WTC11 (cell line): ENCODE results near the gene HOMER1. TPM values are rescaled to one million over a fixed set of nuclear protein-coding genes. Genes with fewer than 3 reads are reported as not detected.

Source experiments
- CREB1 ChIP-seq: sonication (generic); formaldehyde crosslinking; IDR thresholded peaks from 2 replicates; pipeline ENCODE4 v1.8.0; 2023; ENCODE audit warnings: mild to moderate bottlenecking, missing genetic modification reagents
- ETV6 ChIP-seq: sonication (generic); formaldehyde crosslinking; IDR thresholded peaks from 2 replicates; pipeline ENCODE4 v1.8.1; 2022; ENCODE audit warnings: mild to moderate bottlenecking, missing genetic modification reagents
- FOXK1 ChIP-seq: sonication (generic); formaldehyde crosslinking; IDR thresholded peaks from 2 replicates; pipeline ENCODE4 v1.8.0; 2022; ENCODE audit warnings: mild to moderate bottlenecking, moderate library complexity, missing genetic modification reagents
- FOXP1 ChIP-seq: sonication (generic); formaldehyde crosslinking; IDR thresholded peaks from 2 replicates; pipeline ENCODE4 v1.8.0; 2022; ENCODE audit warnings: missing genetic modification reagents, mild to moderate bottlenecking, moderate library complexity, borderline replicate concordance
- NFATC4 ChIP-seq: fragments of 250-450 bp; sonication (Bioruptor Pico); IDR thresholded peaks from 2 replicates; pipeline ENCODE4 v1.9.0; 2021; ENCODE audit warnings: mild to moderate bottlenecking
- SMAD3 ChIP-seq: sonication (generic); formaldehyde crosslinking; IDR thresholded peaks from 2 replicates; pipeline ENCODE4 v1.8.0; 2022; ENCODE audit warnings: missing genetic modification reagents, mild to moderate bottlenecking, borderline replicate concordance
- SMAD4 ChIP-seq: sonication (generic); formaldehyde crosslinking; IDR thresholded peaks from 2 replicates; pipeline ENCODE4 v1.8.0; 2022; ENCODE audit warnings: mild to moderate bottlenecking, missing genetic modification reagents
- ZBTB21 ChIP-seq: sonication (generic); formaldehyde crosslinking; IDR thresholded peaks from 2 replicates; pipeline ENCODE4 v1.8.1; 2023; ENCODE audit warnings: mild to moderate bottlenecking, missing genetic modification reagents, borderline replicate concordance
- ZNF138 ChIP-seq: sonication (generic); formaldehyde crosslinking; conservative IDR thresholded peaks from 2 replicates; pipeline ENCODE4 v1.8.1; 2022; ENCODE audit warnings: mild to moderate bottlenecking, moderate library complexity, missing genetic modification reagents
- ZNF232 ChIP-seq: sonication (generic); formaldehyde crosslinking; IDR thresholded peaks from 2 replicates; pipeline ENCODE4 v1.8.0; 2022; ENCODE audit warnings: mild to moderate bottlenecking, missing genetic modification reagents
- total RNA-seq: library from RNA; stranded (reverse); gene quantifications from 3 replicates; pipeline ENCODE4 v1.2.3, GENCODE V29; 2021
- TF ChIP-seq, protein P1 (sequence below): fragments of 250-450 bp; sonication (Bioruptor Pico); IDR thresholded peaks from 2 replicates; pipeline ENCODE4 v1.9.0; 2021; ENCODE audit warnings: mild to moderate bottlenecking
- TF ChIP-seq, protein P2 (sequence below): fragments of 250-450 bp; sonication (Bioruptor Pico); conservative IDR thresholded peaks from 2 replicates; pipeline ENCODE4 v1.9.0; 2021; ENCODE audit warnings: mild to moderate bottlenecking
- TF ChIP-seq, protein P3 (sequence below): sonication (generic); formaldehyde crosslinking; IDR thresholded peaks from 2 replicates; pipeline ENCODE4 v1.8.0; 2022; ENCODE audit warnings: mild to moderate bottlenecking, missing genetic modification reagents
- TF ChIP-seq, protein P4 (sequence below): sonication (generic); formaldehyde crosslinking; IDR thresholded peaks from 2 replicates; pipeline ENCODE4 v1.8.0; 2022; ENCODE audit warnings: mild to moderate bottlenecking, missing genetic modification reagents
- TF ChIP-seq, protein P5 (sequence below): sonication (generic); formaldehyde crosslinking; IDR thresholded peaks from 2 replicates; pipeline ENCODE4 v1.8.0; 2023; ENCODE audit warnings: mild to moderate bottlenecking, missing genetic modification reagents
- TF ChIP-seq, protein P6 (sequence below): sonication (generic); formaldehyde crosslinking; IDR thresholded peaks from 2 replicates; pipeline ENCODE4 v1.8.0; 2023; ENCODE audit warnings: missing genetic modification reagents, mild to moderate bottlenecking, borderline replicate concordance
- TF ChIP-seq, protein P7 (sequence below): sonication (generic); formaldehyde crosslinking; IDR thresholded peaks from 2 replicates; pipeline ENCODE4 v1.8.1; 2022; ENCODE audit warnings: low read depth, missing genetic modification reagents, borderline replicate concordance
- TF ChIP-seq, protein P8 (sequence below): fragments of 250-450 bp; sonication (Bioruptor Pico); IDR thresholded peaks from 2 replicates; pipeline ENCODE4 v1.8.0; 2021; ENCODE audit warnings: mild to moderate bottlenecking

HOMER1 gene
- total RNA-seq, 1 experiment from 2014 or later = 37.6 TPM

DNA sequence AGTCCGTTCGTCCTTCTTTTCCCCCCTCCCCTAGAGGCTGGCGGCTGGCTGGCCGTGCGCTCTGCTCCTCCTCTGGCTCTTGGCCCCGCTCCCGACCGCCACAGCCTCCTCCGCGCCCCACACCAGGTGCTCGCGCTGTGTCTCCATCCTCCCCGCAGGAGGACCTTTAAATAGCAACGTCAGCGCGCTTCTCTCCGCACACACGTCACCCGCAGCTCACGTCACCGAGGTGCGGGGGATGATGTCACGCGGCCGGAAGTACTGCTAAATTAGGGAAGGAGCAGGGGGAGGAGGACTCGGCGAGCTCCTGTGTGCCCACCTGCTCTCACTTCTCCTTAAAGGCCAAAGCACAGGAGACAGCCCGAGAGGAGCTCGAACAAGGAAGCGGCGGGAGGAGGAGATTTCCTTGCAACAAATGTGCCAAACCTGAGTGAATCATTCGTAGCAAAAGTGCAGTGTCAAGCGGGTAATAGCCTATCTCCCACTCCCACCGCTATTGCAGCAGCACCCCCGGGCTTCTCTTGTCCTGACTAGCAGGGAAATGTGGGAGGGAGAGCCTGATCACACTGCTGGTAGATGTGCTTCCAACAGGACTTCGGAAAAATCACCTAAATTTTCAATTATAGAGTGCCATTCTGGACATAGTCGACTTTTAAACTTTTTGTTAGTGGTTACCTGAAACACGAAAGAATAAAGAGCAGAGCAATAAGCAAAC is 614 bp upstream of the HOMER1 start (continued):
- TF ChIP-seq, protein P1, sequence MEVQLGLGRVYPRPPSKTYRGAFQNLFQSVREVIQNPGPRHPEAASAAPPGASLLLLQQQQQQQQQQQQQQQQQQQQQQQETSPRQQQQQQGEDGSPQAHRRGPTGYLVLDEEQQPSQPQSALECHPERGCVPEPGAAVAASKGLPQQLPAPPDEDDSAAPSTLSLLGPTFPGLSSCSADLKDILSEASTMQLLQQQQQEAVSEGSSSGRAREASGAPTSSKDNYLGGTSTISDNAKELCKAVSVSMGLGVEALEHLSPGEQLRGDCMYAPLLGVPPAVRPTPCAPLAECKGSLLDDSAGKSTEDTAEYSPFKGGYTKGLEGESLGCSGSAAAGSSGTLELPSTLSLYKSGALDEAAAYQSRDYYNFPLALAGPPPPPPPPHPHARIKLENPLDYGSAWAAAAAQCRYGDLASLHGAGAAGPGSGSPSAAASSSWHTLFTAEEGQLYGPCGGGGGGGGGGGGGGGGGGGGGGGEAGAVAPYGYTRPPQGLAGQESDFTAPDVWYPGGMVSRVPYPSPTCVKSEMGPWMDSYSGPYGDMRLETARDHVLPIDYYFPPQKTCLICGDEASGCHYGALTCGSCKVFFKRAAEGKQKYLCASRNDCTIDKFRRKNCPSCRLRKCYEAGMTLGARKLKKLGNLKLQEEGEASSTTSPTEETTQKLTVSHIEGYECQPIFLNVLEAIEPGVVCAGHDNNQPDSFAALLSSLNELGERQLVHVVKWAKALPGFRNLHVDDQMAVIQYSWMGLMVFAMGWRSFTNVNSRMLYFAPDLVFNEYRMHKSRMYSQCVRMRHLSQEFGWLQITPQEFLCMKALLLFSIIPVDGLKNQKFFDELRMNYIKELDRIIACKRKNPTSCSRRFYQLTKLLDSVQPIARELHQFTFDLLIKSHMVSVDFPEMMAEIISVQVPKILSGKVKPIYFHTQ (CRISPR knock-in tag) = peak; percentile 78; the same call in 1 of the 2 replicates
- TF ChIP-seq, protein P2, sequence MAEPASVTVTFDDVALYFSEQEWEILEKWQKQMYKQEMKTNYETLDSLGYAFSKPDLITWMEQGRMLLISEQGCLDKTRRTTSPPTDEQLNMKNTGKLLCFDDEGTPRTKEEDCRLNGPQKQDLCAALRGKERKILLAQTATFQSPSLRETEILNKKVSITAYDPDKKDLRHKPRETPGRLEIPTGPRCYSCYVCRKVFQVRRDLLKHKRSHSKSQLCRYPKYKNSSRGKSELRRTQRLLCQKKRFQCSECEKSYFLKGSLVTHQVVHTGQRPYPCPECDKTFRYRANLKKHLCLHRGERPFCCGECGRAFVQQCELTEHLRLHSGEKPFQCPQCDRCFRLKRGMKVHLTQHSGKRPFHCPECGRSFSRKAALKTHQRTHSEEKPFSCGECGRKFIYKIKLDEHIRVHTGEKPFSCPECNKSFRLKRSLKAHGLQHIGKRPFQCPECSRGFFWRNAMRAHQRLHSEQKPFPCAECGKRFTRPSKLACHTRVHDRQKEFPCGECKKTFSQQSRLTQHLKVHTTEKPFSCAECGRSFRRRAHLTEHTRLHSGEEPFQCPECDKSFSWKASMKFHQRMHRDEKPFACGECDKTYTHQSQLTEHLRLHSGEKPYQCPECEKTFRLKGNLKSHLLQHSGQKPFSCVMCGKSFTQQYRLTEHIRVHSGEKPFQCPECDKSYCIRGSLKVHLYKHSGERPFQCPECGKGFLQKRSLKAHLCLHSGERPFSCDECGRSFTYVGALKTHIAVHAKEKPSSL = no peak
- no peak for TF ChIP-seq NFATC4 (CRISPR knock-in tag)
- TF ChIP-seq, protein P3, sequence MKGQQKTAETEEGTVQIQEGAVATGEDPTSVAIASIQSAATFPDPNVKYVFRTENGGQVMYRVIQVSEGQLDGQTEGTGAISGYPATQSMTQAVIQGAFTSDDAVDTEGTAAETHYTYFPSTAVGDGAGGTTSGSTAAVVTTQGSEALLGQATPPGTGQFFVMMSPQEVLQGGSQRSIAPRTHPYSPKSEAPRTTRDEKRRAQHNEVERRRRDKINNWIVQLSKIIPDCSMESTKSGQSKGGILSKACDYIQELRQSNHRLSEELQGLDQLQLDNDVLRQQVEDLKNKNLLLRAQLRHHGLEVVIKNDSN (CRISPR knock-in tag) = peak; percentile 70; the same call in 1 of the 2 replicates
- TF ChIP-seq FOXP1 = peak; percentile 80; the same call in 1 of the 2 replicates
- TF ChIP-seq, protein P4, sequence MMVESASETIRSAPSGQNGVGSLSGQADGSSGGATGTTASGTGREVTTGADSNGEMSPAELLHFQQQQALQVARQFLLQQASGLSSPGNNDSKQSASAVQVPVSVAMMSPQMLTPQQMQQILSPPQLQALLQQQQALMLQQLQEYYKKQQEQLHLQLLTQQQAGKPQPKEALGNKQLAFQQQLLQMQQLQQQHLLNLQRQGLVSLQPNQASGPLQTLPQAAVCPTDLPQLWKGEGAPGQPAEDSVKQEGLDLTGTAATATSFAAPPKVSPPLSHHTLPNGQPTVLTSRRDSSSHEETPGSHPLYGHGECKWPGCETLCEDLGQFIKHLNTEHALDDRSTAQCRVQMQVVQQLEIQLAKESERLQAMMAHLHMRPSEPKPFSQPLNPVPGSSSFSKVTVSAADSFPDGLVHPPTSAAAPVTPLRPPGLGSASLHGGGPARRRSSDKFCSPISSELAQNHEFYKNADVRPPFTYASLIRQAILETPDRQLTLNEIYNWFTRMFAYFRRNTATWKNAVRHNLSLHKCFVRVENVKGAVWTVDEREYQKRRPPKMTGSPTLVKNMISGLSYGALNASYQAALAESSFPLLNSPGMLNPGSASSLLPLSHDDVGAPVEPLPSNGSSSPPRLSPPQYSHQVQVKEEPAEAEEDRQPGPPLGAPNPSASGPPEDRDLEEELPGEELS (CRISPR knock-in tag) = peak; percentile 52
- peak; percentile 48; the same call in 1 of the 2 replicates for TF ChIP-seq CREB1
- TF ChIP-seq, protein P5, sequence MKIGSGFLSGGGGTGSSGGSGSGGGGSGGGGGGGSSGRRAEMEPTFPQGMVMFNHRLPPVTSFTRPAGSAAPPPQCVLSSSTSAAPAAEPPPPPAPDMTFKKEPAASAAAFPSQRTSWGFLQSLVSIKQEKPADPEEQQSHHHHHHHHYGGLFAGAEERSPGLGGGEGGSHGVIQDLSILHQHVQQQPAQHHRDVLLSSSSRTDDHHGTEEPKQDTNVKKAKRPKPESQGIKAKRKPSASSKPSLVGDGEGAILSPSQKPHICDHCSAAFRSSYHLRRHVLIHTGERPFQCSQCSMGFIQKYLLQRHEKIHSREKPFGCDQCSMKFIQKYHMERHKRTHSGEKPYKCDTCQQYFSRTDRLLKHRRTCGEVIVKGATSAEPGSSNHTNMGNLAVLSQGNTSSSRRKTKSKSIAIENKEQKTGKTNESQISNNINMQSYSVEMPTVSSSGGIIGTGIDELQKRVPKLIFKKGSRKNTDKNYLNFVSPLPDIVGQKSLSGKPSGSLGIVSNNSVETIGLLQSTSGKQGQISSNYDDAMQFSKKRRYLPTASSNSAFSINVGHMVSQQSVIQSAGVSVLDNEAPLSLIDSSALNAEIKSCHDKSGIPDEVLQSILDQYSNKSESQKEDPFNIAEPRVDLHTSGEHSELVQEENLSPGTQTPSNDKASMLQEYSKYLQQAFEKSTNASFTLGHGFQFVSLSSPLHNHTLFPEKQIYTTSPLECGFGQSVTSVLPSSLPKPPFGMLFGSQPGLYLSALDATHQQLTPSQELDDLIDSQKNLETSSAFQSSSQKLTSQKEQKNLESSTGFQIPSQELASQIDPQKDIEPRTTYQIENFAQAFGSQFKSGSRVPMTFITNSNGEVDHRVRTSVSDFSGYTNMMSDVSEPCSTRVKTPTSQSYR (CRISPR knock-in tag) = 0 out of 2 replicates have a peak, but pooled peaks have one; percentile 13
- TF ChIP-seq, protein P6, sequence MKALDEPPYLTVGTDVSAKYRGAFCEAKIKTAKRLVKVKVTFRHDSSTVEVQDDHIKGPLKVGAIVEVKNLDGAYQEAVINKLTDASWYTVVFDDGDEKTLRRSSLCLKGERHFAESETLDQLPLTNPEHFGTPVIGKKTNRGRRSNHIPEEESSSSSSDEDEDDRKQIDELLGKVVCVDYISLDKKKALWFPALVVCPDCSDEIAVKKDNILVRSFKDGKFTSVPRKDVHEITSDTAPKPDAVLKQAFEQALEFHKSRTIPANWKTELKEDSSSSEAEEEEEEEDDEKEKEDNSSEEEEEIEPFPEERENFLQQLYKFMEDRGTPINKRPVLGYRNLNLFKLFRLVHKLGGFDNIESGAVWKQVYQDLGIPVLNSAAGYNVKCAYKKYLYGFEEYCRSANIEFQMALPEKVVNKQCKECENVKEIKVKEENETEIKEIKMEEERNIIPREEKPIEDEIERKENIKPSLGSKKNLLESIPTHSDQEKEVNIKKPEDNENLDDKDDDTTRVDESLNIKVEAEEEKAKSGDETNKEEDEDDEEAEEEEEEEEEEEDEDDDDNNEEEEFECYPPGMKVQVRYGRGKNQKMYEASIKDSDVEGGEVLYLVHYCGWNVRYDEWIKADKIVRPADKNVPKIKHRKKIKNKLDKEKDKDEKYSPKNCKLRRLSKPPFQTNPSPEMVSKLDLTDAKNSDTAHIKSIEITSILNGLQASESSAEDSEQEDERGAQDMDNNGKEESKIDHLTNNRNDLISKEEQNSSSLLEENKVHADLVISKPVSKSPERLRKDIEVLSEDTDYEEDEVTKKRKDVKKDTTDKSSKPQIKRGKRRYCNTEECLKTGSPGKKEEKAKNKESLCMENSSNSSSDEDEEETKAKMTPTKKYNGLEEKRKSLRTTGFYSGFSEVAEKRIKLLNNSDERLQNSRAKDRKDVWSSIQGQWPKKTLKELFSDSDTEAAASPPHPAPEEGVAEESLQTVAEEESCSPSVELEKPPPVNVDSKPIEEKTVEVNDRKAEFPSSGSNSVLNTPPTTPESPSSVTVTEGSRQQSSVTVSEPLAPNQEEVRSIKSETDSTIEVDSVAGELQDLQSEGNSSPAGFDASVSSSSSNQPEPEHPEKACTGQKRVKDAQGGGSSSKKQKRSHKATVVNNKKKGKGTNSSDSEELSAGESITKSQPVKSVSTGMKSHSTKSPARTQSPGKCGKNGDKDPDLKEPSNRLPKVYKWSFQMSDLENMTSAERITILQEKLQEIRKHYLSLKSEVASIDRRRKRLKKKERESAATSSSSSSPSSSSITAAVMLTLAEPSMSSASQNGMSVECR (CRISPR knock-in tag) = peak; percentile 59; the same call in 1 of the 2 replicates
- peak; percentile 70; the same call in 1 of the 2 replicates for TF ChIP-seq FOXK1 (CRISPR knock-in tag)
- TF ChIP-seq ZNF138 (CRISPR knock-in tag) = no peak
- TF ChIP-seq, protein P7, sequence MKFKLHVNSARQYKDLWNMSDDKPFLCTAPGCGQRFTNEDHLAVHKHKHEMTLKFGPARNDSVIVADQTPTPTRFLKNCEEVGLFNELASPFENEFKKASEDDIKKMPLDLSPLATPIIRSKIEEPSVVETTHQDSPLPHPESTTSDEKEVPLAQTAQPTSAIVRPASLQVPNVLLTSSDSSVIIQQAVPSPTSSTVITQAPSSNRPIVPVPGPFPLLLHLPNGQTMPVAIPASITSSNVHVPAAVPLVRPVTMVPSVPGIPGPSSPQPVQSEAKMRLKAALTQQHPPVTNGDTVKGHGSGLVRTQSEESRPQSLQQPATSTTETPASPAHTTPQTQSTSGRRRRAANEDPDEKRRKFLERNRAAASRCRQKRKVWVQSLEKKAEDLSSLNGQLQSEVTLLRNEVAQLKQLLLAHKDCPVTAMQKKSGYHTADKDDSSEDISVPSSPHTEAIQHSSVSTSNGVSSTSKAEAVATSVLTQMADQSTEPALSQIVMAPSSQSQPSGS (CRISPR knock-in tag) = peak; percentile 49; the same call in 1 of the 2 replicates
- TF ChIP-seq ZNF232 (CRISPR knock-in tag) = peak; percentile 86; the same call in 1 of the 2 replicates
- no peak for TF ChIP-seq SMAD4 (CRISPR knock-in tag)
- peak; percentile 92; the same call in 1 of the 2 replicates for TF ChIP-seq ETV6 (CRISPR knock-in tag)
- TF ChIP-seq, protein P8, sequence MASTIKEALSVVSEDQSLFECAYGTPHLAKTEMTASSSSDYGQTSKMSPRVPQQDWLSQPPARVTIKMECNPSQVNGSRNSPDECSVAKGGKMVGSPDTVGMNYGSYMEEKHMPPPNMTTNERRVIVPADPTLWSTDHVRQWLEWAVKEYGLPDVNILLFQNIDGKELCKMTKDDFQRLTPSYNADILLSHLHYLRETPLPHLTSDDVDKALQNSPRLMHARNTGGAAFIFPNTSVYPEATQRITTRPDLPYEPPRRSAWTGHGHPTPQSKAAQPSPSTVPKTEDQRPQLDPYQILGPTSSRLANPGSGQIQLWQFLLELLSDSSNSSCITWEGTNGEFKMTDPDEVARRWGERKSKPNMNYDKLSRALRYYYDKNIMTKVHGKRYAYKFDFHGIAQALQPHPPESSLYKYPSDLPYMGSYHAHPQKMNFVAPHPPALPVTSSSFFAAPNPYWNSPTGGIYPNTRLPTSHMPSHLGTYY (CRISPR knock-in tag) = 0 out of 2 replicates have a peak, but pooled peaks have one; percentile 59
- TF ChIP-seq ZBTB21 = peak; percentile 100
- TF ChIP-seq SMAD3 (CRISPR knock-in tag) = peak; percentile 51; the same call in 1 of the 2 replicates
